T-helper 1 cell (primary cell): ENCODE results near the gene TIMM10B.
A peak's percentile ranks its signal among the peaks of the same experiment; 100 is the strongest.

Experiments used
- DNase-seq, 5 donors: peaks; one replicate each; pipeline ENCODE4 v3.0.0-alpha.2; 2012 to 2020

The TIMM10B gene

DNA sequence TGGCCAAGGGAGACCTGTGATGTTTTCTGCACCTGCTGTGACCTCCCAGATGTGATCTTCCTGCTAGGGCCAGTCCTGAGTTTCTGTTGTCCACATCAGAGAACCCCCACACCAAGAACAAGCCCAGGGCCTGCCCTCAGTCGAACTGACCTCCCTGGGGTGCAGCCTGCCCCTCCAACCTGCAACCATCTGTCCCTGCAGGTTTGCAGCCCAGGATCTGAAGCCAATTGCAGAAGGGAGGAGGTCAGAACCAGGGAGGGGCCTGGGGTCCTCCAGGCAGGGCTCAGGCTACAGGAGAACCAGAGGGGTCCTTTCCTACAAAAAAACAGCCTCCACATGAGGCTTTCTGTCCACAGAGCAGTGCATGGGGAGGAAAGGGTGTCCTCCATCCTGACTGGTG, 8.4 kb upstream of the TIMM10B start:
- DNase-seq, result no peak

GRCh38 chr11:6473451-6474412, 7.6 kb upstream of the TIMM10B start, which contains the start of gene TRIM3:
TRIM3 (minus strand) TSS chr11:6473941; CDS start chr11:6465695, 8,246 bp downstream.
- peak; percentile 49 to 77 (median 74) for DNase-seq

GRCh38 chr11:6474413-6474792, 6.9 kb upstream of the TIMM10B start:
- DNase-seq, result no peak

DNA sequence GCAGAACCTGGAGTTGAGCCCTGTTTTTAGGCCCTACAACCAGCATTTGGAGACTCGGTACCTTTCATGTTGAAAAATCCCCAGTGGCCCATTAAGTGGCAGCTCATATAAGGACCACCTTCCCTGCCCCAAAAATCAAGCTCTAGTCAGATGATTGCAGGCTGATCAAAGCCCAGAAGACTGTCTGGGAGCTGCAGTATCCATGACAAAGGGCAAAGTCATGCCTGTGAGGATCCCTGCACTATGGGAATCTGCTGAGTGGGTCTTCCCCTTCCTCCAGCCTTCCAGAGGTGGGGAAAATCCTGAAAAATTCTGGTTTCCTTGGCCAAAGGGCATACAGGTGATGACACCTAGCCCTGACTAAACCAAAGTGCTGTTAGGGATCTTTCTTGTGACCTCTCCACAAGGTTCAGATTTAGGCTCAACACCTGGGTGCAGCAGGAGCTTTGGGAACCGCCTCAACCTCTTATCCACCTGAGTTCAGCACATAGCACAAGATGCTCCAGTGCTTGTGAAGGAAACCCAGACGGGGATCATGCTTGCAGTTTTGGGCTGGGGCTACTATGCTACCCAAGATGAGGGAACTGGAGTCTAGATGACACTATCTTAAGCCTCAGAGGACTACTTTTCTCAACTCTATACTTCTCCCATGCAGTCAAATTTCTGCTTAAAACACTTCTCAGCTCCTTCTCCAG, 6.3 kb upstream of the TIMM10B start:
- DNase-seq, result no peak

DNA sequence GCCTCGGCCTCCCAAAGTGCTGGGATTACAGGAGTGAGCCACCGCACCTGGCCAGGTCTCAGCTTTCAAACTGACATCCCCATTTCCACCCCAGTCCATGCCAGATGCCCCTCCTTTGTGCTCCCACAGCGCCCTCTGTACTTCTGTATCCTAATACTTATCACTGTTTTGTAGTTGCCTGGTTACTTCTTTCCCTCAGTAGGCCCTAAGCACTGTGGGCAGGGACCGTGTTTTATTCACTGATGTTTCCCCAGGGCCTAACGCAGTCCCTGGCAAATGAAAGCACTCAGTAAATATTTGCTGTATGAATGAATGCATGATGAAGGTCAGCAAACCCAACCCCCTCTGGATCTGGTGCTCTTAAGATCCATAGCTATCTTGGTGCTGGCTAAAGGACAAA, 5.4 kb upstream of the TIMM10B start:
- DNase-seq, result no peak

DNA sequence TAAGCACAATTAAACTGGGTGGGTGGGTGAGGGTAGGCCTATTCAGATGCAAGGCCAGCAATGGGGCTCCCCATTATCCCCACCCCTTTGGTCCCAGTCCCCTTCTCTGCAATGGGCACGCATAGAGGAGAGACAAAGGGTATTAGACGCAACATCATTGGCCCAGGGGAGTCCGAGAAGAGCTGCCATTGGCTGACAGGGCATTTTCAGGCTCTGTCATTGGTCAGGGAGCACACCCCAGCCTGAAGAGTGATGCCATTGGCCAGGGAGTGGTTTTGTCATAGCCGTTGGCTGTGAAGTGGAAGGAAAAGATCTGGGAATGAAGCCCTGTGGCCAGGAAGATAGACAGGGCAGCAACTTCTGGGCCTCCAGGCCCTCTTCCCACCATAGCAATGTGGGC, 4.7 kb upstream of the TIMM10B start:
- no peak for DNase-seq

DNA sequence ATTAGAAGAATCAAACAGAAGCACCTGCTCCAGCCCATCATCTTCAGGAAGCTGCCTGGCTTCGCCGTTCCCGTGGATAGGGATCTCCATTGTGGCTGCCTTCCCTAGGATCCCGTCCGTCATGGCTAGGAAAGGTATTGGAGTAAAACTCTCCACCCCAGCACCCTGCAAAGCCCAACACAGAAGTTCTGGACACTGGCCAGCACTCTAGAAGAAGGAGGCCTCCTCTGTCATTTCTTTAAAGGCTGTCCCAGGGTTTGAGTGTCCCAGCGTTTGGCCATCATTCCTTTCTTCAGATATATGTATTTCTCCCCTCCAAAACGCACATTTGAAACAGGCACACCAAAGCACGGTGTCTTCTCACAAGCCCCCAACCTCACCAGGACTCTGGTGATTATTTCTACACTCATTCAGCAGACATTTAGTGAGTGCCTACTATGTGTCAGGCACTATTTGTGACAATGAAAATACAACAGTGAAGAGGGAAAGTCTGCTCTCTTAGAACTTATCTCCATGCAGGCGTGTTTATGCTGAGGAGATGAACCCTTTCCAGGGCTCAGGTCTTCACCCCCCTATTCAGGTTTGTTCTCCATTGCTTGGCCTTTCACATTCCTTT, 894 bp upstream of the TIMM10B start:
- no peak for DNase-seq

GRCh38 chr11:6481924-6482275, 599 bp downstream of the TIMM10B start:
- no peak for DNase-seq

DNA sequence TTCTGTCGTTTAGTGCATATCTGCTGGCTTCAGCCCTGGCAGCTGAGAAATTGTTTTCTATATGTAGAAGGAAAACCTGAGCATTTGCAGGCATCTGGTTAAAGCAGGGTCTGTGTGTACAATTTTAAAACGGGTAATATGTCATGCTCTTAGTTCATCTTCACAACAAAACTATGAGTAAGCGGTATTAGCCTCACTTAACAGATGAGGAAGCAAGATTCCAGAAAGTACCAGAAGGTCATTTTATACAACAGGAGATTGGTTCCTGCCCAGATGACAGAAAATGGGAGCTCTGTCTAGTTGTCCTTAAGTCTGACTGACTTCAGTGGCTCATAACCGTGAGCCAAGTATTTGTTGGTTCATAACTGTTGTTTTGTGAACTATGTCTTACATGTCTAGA, 1.1 kb downstream of the TIMM10B start:
- DNase-seq, result no peak

DNA sequence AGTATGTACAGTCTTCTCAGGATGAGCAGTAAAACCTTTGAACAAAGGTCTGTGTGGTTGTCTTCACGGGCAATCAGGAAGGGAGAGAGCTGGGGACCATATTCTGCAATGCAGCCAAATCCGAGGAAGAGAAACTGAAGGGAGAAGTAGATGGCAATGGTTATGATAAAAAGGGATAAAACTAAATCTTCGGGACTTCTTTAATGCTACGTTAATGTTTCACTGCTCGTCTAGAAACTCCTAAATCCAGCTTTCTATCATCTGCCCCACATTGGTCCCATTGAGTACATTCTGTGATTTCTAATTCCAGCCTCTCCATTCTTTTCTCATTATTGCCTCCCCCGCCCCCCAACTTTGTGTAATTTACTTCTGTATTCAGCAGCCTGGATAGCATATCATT, 1.7 kb downstream of the TIMM10B start:
- DNase-seq, result no peak

DNA sequence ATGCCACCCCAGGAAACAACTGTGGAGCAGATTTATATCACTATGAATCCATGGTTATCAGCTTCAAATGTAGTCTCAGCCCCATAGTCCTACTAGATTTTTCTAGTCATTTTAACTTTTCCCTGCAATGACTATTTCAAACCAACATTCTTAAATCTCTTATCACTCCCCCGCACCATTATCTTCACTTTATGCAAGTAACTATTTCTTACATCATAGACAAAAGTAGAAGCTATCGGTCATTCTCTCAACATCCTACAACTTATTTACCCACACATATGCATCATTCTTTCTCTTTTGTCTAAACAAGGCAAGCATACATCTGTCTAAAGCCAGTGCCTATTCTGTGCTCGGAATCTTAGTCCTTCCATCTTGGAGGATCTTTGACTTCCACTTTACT, 4.4 kb downstream of the TIMM10B start:
- no peak for DNase-seq

GRCh38 chr11:6486256-6486655, 5.0 kb downstream of the TIMM10B start:
- DNase-seq, result no peak

DNA sequence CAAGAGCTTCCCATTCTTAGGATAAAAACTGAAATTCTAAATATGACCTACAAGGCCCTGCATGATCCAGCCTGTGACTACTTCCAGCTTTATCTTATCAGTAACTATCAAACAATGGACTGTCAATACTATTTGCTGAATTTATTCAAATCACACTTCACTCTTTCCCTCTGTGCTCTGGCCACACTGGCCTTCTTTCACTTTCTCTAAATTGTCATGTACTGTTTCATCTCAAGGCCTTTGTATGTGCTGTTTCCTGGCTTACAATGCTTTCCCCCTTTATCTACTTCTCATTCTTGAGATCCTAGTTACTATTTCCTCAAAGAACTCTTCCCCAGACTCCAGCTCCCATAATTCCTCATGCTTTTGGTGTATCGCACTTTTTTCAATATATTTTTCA, 5.6 kb downstream of the TIMM10B start:
- DNase-seq, result no peak

- no peak for DNase-seq
Observed at GRCh38 chr11:6488342-6488741, 7.0 kb downstream of the TIMM10B start.

DNA sequence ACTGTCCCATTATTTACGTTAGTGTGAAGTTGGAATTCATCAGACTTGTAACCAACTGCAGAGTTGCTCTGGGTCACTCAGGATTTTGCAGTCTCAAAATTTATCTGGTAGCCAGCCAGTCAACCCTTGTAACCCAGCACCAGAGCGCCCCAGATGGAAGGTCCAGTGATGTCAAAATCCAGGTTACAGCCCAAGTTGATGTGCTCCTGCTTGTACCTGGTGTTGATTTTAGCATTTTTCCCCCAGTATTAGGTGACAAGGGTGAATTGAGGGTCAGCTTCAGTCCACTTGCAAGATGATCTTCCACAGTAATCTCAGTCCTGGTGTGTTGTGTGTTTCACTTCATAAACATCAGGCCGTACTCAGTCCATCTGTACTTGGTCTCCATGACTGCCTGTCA, 7.5 kb downstream of the TIMM10B start:
- no peak for DNase-seq

- DNase-seq, result no peak
Observed at GRCh38 chr11:6489306-6489705, 8.0 kb downstream of the TIMM10B start.

GRCh38 chr11:6497069-6497839, 16.0 kb downstream of the TIMM10B start, which contains the start of gene DNHD1:
DNHD1 (plus strand) TSS chr11:6497280; CDS start chr11:6498216, 936 bp downstream.
- DNase-seq, result no peak

- DNase-seq, result no peak
Observed at GRCh38 chr11:6498121-6498520, 16.8 kb downstream of the TIMM10B start.

- no peak for DNase-seq
Observed at GRCh38 chr11:6498544-6498943, 17.2 kb downstream of the TIMM10B start.

DNA sequence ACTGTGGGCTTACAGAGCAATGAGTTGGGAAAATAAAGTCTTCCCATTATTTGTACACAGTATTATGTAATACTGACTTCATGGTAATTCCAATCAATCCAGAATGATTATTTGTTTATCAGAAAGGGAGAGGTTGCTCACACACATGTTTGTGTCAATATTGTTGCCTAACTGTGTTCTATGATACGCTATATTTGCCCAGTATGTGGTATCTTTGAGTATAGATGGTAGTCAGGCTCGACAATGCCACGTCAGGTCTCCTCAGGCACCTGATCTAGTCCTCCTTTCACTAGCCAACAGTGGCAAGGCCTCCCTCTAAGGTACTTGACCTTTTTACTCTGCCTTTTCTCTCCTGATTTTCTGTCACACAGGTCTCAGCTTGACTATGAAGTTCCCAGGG, 21.1 kb downstream of the TIMM10B start:
- DNase-seq, result no peak

DNA sequence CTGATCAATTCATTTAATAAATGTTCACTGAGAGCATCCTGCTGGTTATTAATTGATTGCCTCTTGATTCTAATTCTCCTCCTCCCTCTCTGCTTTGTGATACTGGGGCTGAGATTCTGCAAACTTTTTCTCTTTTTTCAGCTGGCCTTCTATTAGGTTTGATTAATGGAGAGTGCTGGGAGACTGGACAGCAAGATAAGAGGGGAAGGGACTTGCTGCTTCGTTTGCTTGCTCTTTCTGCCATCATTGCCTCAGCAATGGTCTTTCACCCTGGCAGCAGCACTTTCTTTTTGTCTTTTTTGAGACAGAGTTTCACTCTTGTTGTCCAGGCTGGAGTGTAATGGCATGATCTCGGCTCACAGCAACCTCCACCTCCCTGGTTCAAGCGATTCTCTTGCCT, 22.9 kb downstream of the TIMM10B start:
- no peak for DNase-seq

DNA sequence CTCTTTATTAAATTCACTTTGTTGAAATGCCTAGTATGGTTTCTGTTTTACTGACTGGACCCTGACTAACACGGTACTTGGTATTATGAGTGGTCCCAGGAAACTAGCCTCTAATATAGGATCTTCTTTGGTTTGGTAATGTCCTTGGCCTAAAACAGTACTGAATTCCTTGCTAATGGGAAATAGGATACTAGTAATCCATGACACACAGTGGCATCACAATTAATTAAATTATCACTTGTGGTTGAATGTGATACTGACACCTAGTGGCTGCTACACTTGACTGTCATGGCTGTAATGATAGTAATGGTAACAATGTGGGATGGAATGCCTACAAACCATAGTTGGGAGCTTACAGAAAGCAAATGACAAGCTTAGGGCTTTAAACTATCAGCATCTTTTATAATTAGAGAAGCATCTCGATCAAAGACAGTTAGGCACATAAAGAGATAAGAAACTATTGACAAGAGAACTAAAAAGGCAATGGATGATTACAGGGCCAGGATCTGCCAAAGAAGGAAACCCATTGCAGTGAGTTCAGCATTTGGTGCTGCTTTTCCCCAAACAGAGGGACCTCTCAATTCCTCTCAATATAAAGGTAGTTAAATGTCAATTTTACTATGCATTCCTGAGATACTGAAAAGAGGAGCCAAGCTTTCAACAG, 24.4 kb downstream of the TIMM10B start:
- DNase-seq, result peak in 1 of 5 donors; percentile 32
